MCF 10A (cell line): Measurements from ENCODE around the gene SEPHS1. TPM values are rescaled to one million over a fixed set of nuclear protein-coding genes. Genes with fewer than 3 reads are reported as not detected.
A peak's percentile ranks its signal among the peaks of the same experiment; 100 is the strongest.
"Not testable (repeated sequence)": the region's sequence is repeated elsewhere in the genome, so short reads cannot be mapped to it uniquely, and the experiment has no call there.

ENCODE experiments used
- BruUV-seq: library from RNA; stranded (reverse); fragments of 400-500 nt; replicated peaks from 2 replicates; lab custom pipeline; 2021; lab: Mats Ljungman, UMichigan
- CTCF ChIA-PET: fragments of 300-600 bp; sonication (Branson Sonifier 250); formaldehyde crosslinking; extraction: SDS; loops from one replicate; lab custom pipeline; 2021; ENCODE audit warnings: antibody characterized with exemption, inconsistent platforms; lab: Yijun Ruan, JAX
- POLR2A ChIA-PET: fragments of 300-600, 350-650 bp; sonication (Branson Sonifier 250); formaldehyde crosslinking; extraction: SDS; loops from one replicate; lab custom pipeline; 2020; ENCODE audit warnings: antibody characterized with exemption, inconsistent platforms; lab: Yijun Ruan, JAX
- DNase-seq: peaks from one replicate; pipeline ENCODE4 v3.0.0-alpha.2; 2018; ENCODE audit not compliant: unreplicated experiment
- H3K27ac Mint-ChIP-seq: one replicate; pipeline ENCODE4 v1.8.0; 2022; ENCODE audit warnings: mild to moderate bottlenecking, low read depth, mixed read lengths; ENCODE audit not compliant: unreplicated experiment
- H3K27me3 Mint-ChIP-seq: one replicate; pipeline ENCODE4 v1.8.0; 2022; ENCODE audit warnings: mixed read lengths; ENCODE audit not compliant: insufficient read depth, unreplicated experiment
- H3K36me3 Mint-ChIP-seq: one replicate; pipeline ENCODE4 v1.8.0; 2022; ENCODE audit warnings: mild to moderate bottlenecking, moderate library complexity, mixed read lengths; ENCODE audit not compliant: insufficient read depth, unreplicated experiment
- H3K4me1 Mint-ChIP-seq: one replicate; pipeline ENCODE4 v1.8.0; 2022; ENCODE audit warnings: mixed read lengths; ENCODE audit not compliant: insufficient read depth, unreplicated experiment
- H3K4me3 Mint-ChIP-seq: one replicate; pipeline ENCODE4 v1.8.0; 2022; ENCODE audit warnings: mild to moderate bottlenecking, moderate library complexity, mixed read lengths; ENCODE audit not compliant: unreplicated experiment
- H3K9me3 Mint-ChIP-seq: one replicate; pipeline ENCODE4 v1.8.0; 2022; ENCODE audit warnings: mixed read lengths; ENCODE audit not compliant: unreplicated experiment
- intact Hi-C: fragments of 100-400 bp; cut with micrococcal nuclease; formaldehyde crosslinking; loops from 2 replicates; pipeline ENCODE4 v1.14.1; 2022
- total RNA-seq: library from RNA; stranded (reverse); gene quantifications from 2 replicates; pipeline ENCODE4 v1.2.3, GENCODE V29; 2022
- TF ChIP-seq, protein P1 (sequence below): fragments of 200-600 bp; IDR thresholded peaks from one replicate; pipeline ENCODE4 v1.8.0; 2022; ENCODE audit warnings: antibody characterized with exemption, mild to moderate bottlenecking; ENCODE audit not compliant: unreplicated experiment

The SEPHS1 gene
- total RNA-seq, 1 experiment from 2014 or later = 60.8 TPM

DNA sequence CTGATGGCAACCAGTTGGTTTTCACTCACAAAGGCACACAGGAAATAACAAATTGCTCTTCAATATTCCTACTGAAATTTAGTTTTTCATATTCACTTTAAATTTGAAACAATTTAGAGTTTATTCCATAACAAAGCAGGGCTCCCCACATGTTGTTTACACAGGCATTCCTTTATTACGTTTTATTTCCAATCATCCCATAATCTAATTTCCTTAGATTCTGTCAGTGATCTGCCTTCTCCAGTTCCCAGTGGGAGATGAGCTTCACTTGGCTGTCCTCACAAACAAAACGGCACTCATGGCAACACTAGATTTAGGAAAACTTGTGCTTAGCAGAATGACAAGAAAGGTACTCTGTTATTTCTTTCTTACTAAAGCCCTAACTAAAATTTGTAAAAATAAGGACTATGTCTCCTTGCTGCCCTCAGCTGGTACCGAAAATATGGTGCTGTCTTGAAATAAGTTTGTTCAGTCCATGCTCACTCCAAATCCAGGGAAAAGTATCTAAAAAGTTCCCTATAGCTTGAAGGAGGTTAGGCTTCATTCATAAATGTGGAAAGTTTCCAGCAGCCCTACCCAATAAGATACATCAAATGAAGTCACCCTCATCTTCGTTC is 71.2 kb downstream of the SEPHS1 start:
- TF ChIP-seq, protein P1, sequence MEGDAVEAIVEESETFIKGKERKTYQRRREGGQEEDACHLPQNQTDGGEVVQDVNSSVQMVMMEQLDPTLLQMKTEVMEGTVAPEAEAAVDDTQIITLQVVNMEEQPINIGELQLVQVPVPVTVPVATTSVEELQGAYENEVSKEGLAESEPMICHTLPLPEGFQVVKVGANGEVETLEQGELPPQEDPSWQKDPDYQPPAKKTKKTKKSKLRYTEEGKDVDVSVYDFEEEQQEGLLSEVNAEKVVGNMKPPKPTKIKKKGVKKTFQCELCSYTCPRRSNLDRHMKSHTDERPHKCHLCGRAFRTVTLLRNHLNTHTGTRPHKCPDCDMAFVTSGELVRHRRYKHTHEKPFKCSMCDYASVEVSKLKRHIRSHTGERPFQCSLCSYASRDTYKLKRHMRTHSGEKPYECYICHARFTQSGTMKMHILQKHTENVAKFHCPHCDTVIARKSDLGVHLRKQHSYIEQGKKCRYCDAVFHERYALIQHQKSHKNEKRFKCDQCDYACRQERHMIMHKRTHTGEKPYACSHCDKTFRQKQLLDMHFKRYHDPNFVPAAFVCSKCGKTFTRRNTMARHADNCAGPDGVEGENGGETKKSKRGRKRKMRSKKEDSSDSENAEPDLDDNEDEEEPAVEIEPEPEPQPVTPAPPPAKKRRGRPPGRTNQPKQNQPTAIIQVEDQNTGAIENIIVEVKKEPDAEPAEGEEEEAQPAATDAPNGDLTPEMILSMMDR = no peak
- intact Hi-C loops = no loop called here
- CTCF ChIA-PET = interaction anchor here (0.7 to 1.1 kb wide), 3 partner anchors 16 to 116 kb away, joined by 3 to 4 read pairs (median 4); no protein-coding TSS in a partner anchor
- H3K9me3 Mint-ChIP-seq = no peaks in the 10 kb centered on the region
- H3K4me1 Mint-ChIP-seq = no peaks in the 10 kb centered on the region
- DNase-seq = no peak
- H3K27me3 Mint-ChIP-seq = no peaks in the 10 kb centered on the region
- H3K4me3 Mint-ChIP-seq = no peak overlapping the region
- H3K36me3 Mint-ChIP-seq = peaks cover 8% of the 10 kb centered on the region
- no peak overlapping the region for H3K27ac Mint-ChIP-seq
- BruUV-seq = no TSS peak
- POLR2A ChIA-PET = no interaction called here

DNA sequence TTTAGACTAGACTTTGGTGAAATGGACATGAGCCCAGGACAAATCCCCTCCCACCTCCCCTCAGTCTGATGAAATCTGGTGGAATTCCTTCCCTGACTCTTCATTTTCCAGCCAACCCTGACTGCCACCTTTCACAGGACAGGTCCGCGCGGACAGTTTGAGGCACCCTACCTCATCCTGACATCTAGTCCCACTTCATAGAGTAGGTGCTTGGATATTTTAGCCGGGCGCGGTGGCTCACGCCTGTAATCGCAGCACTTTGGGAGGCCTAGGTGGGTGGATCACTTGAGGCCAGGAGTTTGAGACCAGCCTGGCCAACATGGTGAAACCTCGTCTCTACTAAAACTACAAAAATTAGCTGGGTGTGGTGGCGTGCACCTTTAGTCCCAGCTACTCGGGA is 71.9 kb downstream of the SEPHS1 start:
- H3K4me3 Mint-ChIP-seq, BruUV-seq, DNase-seq, H3K27me3 Mint-ChIP-seq, intact Hi-C loops, H3K36me3 Mint-ChIP-seq, H3K9me3 Mint-ChIP-seq, H3K27ac Mint-ChIP-seq, POLR2A ChIA-PET, H3K4me1 Mint-ChIP-seq: not testable (repeated sequence)
- CTCF ChIA-PET = interaction anchor here (0.6 to 0.7 kb wide), 2 partner anchors 13 to 15 kb away, joined by 3 to 4 read pairs; no protein-coding TSS in a partner anchor

DNA sequence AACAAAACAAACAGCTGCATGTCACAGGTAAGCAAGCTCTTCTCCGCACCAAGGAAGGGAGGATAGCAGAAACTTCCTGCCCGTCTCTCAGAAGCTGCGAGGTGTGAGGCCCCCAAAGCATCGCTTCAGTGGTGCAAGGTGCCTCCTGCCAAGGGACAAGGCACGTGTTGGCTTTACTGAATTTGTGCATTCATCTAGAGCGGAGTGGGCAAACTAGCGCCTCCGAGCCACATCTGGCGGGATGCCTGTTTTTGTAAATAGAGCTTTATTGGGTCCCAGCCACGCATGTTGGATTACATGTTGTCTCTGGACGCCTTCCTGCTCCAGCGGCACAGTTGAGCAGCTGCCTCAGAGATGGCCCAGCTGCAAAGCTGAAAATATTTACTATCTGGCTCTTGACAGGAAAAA is 75.9 kb downstream of the SEPHS1 start:
- TF ChIP-seq, protein P1 = no peak
- Mint-ChIP-seq H3K36me3 (no peaks in the 10 kb centered on the region), H3K9me3 (no peaks in the 10 kb centered on the region), H3K4me3 (no peak overlapping the region), H3K27ac (no peak overlapping the region), H3K27me3 (no peaks in the 10 kb centered on the region), H3K4me1 (peaks cover 10% of the 10 kb centered on the region)
- ChIA-PET CTCF (interaction anchor here (0.6 to 0.7 kb wide), 2 partner anchors 9 to 62 kb away, joined by 3 to 4 read pairs; no protein-coding TSS in a partner anchor), POLR2A (no interaction called here)
- DNase-seq = no peak
- BruUV-seq = no TSS peak
- intact Hi-C loops = no loop called here

DNA sequence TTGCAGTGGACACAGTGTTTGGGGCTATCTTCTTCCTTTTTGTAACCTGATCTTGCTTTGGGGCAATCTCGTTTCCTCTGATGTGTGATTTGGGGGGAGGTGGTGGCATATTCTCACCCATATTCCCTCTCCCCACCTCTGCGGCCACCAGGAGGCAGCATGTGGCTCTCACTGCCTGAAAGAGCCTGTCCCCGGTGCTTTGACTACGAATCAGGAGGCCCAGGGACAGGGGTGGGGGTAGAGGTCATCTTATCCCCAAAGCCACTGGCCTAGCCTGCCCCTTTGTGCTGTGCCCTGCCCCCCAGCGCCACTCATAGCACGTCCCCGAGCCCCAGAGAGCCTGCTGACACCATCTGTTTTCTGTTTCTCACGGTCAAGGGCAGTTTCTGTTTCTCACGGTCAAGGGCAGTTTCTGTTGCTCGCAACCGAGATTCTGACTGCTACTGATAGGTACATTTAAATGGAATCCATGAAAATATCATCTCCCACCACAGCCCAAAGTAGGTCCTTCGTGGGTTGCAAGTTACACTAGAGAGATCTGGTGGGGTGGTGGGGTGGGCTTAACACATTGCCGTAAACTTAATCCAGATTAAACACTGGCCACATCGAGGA is 76.4 kb downstream of the SEPHS1 start:
- Mint-ChIP-seq H3K27me3 (no peaks in the 10 kb centered on the region), H3K27ac (no peak overlapping the region), H3K36me3 (no peaks in the 10 kb centered on the region), H3K4me3 (no peak overlapping the region), H3K4me1 (peaks cover 10% of the 10 kb centered on the region), H3K9me3 (no peaks in the 10 kb centered on the region)
- POLR2A ChIA-PET = no interaction called here
- peak; percentile 39 for DNase-seq
- TF ChIP-seq, protein P1 = no peak
- intact Hi-C loops = no loop called here
- CTCF ChIA-PET = no interaction called here
- BruUV-seq = no TSS peak
